ENCODE data around the gene CAMTA1. TPM values are rescaled to one million over a fixed set of nuclear protein-coding genes. Genes with fewer than 3 reads are reported as not detected.

Gene CAMTA1
- polyA plus RNA-seq, 1 donor (not counting 4 experiments of a cell fraction or from before 2014, with no cell fraction given), result 51.4 TPM

DNA sequence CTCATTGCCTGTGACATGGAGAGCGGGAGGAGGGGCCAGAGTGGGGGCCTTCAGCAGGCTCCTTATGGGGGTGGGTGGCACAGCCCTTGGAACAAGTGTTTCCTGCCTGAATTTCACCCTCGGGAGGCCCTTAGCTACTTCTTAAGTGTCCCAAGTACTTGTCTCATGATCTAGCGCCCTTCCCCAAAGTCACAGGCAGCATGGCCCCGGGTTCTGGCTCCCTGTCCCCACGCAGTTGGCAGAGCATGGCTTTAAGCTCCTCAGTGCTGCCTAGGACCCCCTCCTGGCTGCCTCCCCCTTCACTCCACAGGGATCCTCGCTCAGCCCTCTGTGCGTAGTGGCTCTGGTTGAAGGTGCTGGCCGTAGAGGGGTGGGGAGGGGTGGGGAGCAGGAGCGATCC is 197.2 kb downstream of the CAMTA1 start:
- H3K4me2 ChIP-seq (ENCODE audit: control insufficient read depth, extremely low read depth, insufficient read depth, low read depth, low read length), result no peak overlapping the region
- H3K4me3 ChIP-seq (ENCODE audit: control insufficient read depth in 2 of 3, extremely low read depth in 1 of 3, insufficient read depth in 2 of 3, low read depth in 1 of 3, low read length in 3 of 3), result no peak overlapping the region
- H4K20me1 ChIP-seq (ENCODE audit: control insufficient read depth, extremely low read depth, insufficient read depth, low read length), result no peaks in the 10 kb centered on the region
- no peaks in the 10 kb centered on the region for H3K9me1 ChIP-seq (ENCODE audit: control insufficient read depth, extremely low read depth, insufficient read depth, low read length)
- H3K4me1 ChIP-seq (ENCODE audit: control insufficient read depth, extremely low read depth, insufficient read depth, low read length), result no peaks in the 10 kb centered on the region
- H3K9me3 ChIP-seq (ENCODE audit: control insufficient read depth, low read depth, low read length), result no peaks in the 10 kb centered on the region
- FAIRE-seq (no peak), DNase-seq (ENCODE audit: low read depth, low spot score) (no peak)
- TF ChIP-seq, protein P1, sequence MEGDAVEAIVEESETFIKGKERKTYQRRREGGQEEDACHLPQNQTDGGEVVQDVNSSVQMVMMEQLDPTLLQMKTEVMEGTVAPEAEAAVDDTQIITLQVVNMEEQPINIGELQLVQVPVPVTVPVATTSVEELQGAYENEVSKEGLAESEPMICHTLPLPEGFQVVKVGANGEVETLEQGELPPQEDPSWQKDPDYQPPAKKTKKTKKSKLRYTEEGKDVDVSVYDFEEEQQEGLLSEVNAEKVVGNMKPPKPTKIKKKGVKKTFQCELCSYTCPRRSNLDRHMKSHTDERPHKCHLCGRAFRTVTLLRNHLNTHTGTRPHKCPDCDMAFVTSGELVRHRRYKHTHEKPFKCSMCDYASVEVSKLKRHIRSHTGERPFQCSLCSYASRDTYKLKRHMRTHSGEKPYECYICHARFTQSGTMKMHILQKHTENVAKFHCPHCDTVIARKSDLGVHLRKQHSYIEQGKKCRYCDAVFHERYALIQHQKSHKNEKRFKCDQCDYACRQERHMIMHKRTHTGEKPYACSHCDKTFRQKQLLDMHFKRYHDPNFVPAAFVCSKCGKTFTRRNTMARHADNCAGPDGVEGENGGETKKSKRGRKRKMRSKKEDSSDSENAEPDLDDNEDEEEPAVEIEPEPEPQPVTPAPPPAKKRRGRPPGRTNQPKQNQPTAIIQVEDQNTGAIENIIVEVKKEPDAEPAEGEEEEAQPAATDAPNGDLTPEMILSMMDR (optimal IDR thresholded peaks at IDR 0.05 in 1 of 3, IDR thresholded peaks at IDR 0.05 in 1 of 3, conservative IDR thresholded peaks at IDR 0.05 in 1 of 3; ENCODE audit: extremely low read depth in 1 of 3, insufficient read depth in 2 of 3, low read length in 3 of 3), result no peak
- no peak for TF ChIP-seq EZH2 (IDR thresholded peaks at IDR 0.05; ENCODE audit: low read length)
- H3K9ac ChIP-seq (ENCODE audit: control insufficient read depth, extremely low read depth, insufficient read depth, low read length), result no peak overlapping the region
- dilution Hi-C loops (cut with MboI; ENCODE audit: extremely low pct_ligation_motif_present, low sequenced_read_pairs), result no loop called here
- no peaks in the 10 kb centered on the region for H3K36me3 ChIP-seq (ENCODE audit: control insufficient read depth in 2 of 2, extremely low read depth in 1 of 2, insufficient read depth in 2 of 2, low read length in 2 of 2)
- H3K27me3 ChIP-seq (ENCODE audit: control insufficient read depth, extremely low read depth, insufficient read depth, low read length), result peaks cover 8% of the 10 kb centered on the region
- no peaks in the 10 kb centered on the region for H3K79me2 ChIP-seq (ENCODE audit: control insufficient read depth, insufficient read depth, low read length)
- no peak overlapping the region for H3K27ac ChIP-seq (ENCODE audit: control insufficient read depth, insufficient read depth, low read length)
- no peak overlapping the region for H2AFZ ChIP-seq (ENCODE audit: control insufficient read depth, low read length)

DNA sequence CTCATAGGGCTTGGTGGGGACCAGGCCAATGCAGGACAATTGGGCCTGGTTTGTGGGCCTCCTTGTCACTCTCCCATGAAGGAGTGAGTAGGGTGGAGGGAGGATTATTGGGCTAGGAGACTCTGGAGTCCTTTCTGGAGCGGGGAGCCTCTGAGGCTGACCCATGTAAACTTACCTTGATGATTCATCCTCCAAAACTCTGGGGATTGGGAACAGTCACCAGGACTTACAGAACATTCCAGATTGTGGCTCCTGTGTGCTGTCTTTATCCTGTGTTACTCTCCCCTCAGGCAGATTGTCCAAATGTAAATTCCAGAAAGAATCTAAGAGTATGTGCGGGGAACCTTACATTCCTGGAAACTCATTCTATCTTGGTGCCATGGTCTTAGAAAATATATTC is 197.6 kb downstream of the CAMTA1 start:
- dilution Hi-C loops (cut with MboI; ENCODE audit: extremely low pct_ligation_motif_present, low sequenced_read_pairs), result no loop called here
- no peak overlapping the region for H3K4me2 ChIP-seq (ENCODE audit: control insufficient read depth, extremely low read depth, insufficient read depth, low read depth, low read length)

More for the DNA sequence above, 197.6 kb downstream of the CAMTA1 start:
- H3K9me1 ChIP-seq (ENCODE audit: control insufficient read depth, extremely low read depth, insufficient read depth, low read length), result no peaks in the 10 kb centered on the region
- H3K27me3 ChIP-seq (ENCODE audit: control insufficient read depth, extremely low read depth, insufficient read depth, low read length), result peaks cover 12% of the 10 kb centered on the region
- no peak overlapping the region for H3K9ac ChIP-seq (ENCODE audit: control insufficient read depth, extremely low read depth, insufficient read depth, low read length)
- no peaks in the 10 kb centered on the region for H3K9me3 ChIP-seq (ENCODE audit: control insufficient read depth, low read depth, low read length)
- H3K79me2 ChIP-seq (ENCODE audit: control insufficient read depth, insufficient read depth, low read length), result no peaks in the 10 kb centered on the region
- TF ChIP-seq, protein P1 (optimal IDR thresholded peaks at IDR 0.05 in 1 of 3, IDR thresholded peaks at IDR 0.05 in 1 of 3, conservative IDR thresholded peaks at IDR 0.05 in 1 of 3; ENCODE audit: extremely low read depth in 1 of 3, insufficient read depth in 2 of 3, low read length in 3 of 3), result no peak
- no peak for TF ChIP-seq EZH2 (IDR thresholded peaks at IDR 0.05; ENCODE audit: low read length)
- H4K20me1 ChIP-seq (ENCODE audit: control insufficient read depth, extremely low read depth, insufficient read depth, low read length), result no peaks in the 10 kb centered on the region
- no peaks in the 10 kb centered on the region for H3K36me3 ChIP-seq (ENCODE audit: control insufficient read depth in 2 of 2, extremely low read depth in 1 of 2, insufficient read depth in 2 of 2, low read length in 2 of 2)
- no peak overlapping the region for H3K4me3 ChIP-seq (ENCODE audit: control insufficient read depth in 2 of 3, extremely low read depth in 1 of 3, insufficient read depth in 2 of 3, low read depth in 1 of 3, low read length in 3 of 3)
- DNase-seq (ENCODE audit: low read depth, low spot score), result no peak
- H3K27ac ChIP-seq (ENCODE audit: control insufficient read depth, insufficient read depth, low read length), result no peak overlapping the region
- no peak for FAIRE-seq
- H3K4me1 ChIP-seq (ENCODE audit: control insufficient read depth, extremely low read depth, insufficient read depth, low read length), result no peaks in the 10 kb centered on the region
- H2AFZ ChIP-seq (ENCODE audit: control insufficient read depth, low read length), result no peak overlapping the region

All from keratinocyte (primary cell).